Keratinocyte (primary cell): Measurements from ENCODE around the gene SIGLEC5. TPM values are rescaled to one million over a fixed set of nuclear protein-coding genes. Genes with fewer than 3 reads are reported as not detected.

Experiments
- DNase-seq: peaks from one replicate; pipeline ENCODE4 v3.0.0-alpha.2; 2011; ENCODE audit warnings: low read depth, missing footprints, low spot score
- FAIRE-seq: peaks from 2 replicates; lab custom pipeline; 2011; peaks lifted over from hg19 to GRCh38; lab: Jason Lieb, UNC
- H2AFZ ChIP-seq: 2 replicates; pipeline ENCODE4 v1.6.0; 2012; ENCODE audit warnings: low read length, control low read depth, inconsistent platforms; ENCODE audit not compliant: control insufficient read depth
- H3K27ac ChIP-seq: 2 replicates; pipeline ENCODE4 v1.5.1; 2011; ENCODE audit warnings: low read length; ENCODE audit not compliant: control insufficient read depth, insufficient read depth
- H3K27me3 ChIP-seq: 3 replicates; pipeline ENCODE4 v1.6.0; 2011; ENCODE audit warnings: low read length; ENCODE audit not compliant: control insufficient read depth, insufficient read depth; ENCODE audit errors: extremely low read depth
- H3K36me3 ChIP-seq, 2 experiments: 2 replicates in 1 of 2; 3 replicates in 1 of 2; pipeline ENCODE4 v1.5.1; 2011; ENCODE audit warnings: low read length in 2 of 2, mild to moderate bottlenecking in 1 of 2; ENCODE audit not compliant: control insufficient read depth in 2 of 2, insufficient read depth in 2 of 2; ENCODE audit errors: extremely low read depth in 1 of 2
- H3K4me1 ChIP-seq: 3 replicates; pipeline ENCODE4 v1.5.1; 2011; ENCODE audit warnings: low read length; ENCODE audit not compliant: control insufficient read depth, insufficient read depth; ENCODE audit errors: extremely low read depth
- H3K4me2 ChIP-seq: 3 replicates; pipeline ENCODE4 v1.6.0; 2011; ENCODE audit warnings: low read depth, low read length; ENCODE audit not compliant: control insufficient read depth, insufficient read depth; ENCODE audit errors: extremely low read depth
- H3K4me3 ChIP-seq, 3 experiments: fragments of 200-600 bp in 1 of 3; sonication (generic) in 1 of 3; 2 replicates in 2 of 3; 3 replicates in 1 of 3; pipeline ENCODE4 v1.5.1; 2011 to 2016; ENCODE audit warnings: low read length in 3 of 3, mild to moderate bottlenecking in 3 of 3, control low read depth in 2 of 3, inconsistent platforms in 1 of 3, low read depth in 1 of 3, mixed read lengths in 1 of 3, mixed run types in 1 of 3, moderate library complexity in 1 of 3; ENCODE audit not compliant: control insufficient read depth in 2 of 3, insufficient read depth in 2 of 3; ENCODE audit errors: extremely low read depth in 1 of 3
- H3K79me2 ChIP-seq: 2 replicates; pipeline ENCODE4 v1.6.0; 2012; ENCODE audit warnings: low read length; ENCODE audit not compliant: control insufficient read depth, insufficient read depth
- H3K9ac ChIP-seq: 3 replicates; pipeline ENCODE4 v1.6.0; 2011; ENCODE audit warnings: low read length; ENCODE audit not compliant: control insufficient read depth, insufficient read depth; ENCODE audit errors: extremely low read depth
- H3K9me1 ChIP-seq: 3 replicates; pipeline ENCODE4 v1.6.0; 2011; ENCODE audit warnings: low read length; ENCODE audit not compliant: control insufficient read depth, insufficient read depth; ENCODE audit errors: extremely low read depth
- H3K9me3 ChIP-seq: 2 replicates; pipeline ENCODE4 v1.5.1; 2012; ENCODE audit warnings: low read depth, low read length; ENCODE audit not compliant: control insufficient read depth
- H4K20me1 ChIP-seq: 3 replicates; pipeline ENCODE4 v1.6.0; 2011; ENCODE audit warnings: low read length; ENCODE audit not compliant: control insufficient read depth, insufficient read depth; ENCODE audit errors: extremely low read depth
- CTCF ChIP-seq, 3 experiments: IDR thresholded peaks in 1 of 3; conservative IDR thresholded peaks in 1 of 3; optimal IDR thresholded peaks in 1 of 3; 2 replicates in 2 of 3; 3 replicates in 1 of 3; pipeline versions ENCODE3 to v1.5.1; 2011; ENCODE audit warnings: low read length in 3 of 3, mild to moderate bottlenecking in 3 of 3, moderate library complexity in 2 of 3, control low read depth in 1 of 3, inconsistent platforms in 1 of 3; ENCODE audit not compliant: insufficient read depth in 2 of 3; ENCODE audit errors: extremely low read depth in 1 of 3
- EZH2 ChIP-seq: IDR thresholded peaks from one replicate; pipeline ENCODE4 v1.6.1; 2012; ENCODE audit warnings: inconsistent platforms, mild to moderate bottlenecking, low read length, moderate library complexity
- dilution Hi-C: fragments of 300-500 bp; cut with MboI; formaldehyde crosslinking; loops from one replicate; pipeline ENCODE4 v1.7.0; 2020; ENCODE audit warnings: low sequenced_read_pairs; ENCODE audit not compliant: extremely low pct_ligation_motif_present
- polyA plus RNA-seq, 5 experiments: library from polyadenylated mRNA; depleted of rRNA in 3 of 5; stranded (reverse) in 3 of 5; stranded (forward) in 1 of 5; unstranded in 1 of 5; fragments of >200 nt; gene quantifications; 1 replicate in 1 of 5; 2 replicates in 3 of 5; 3 replicates in 1 of 5; pipeline versions ENCODE4 v1.2.1 to v1.2.3, GENCODE V29; 2011 to 2012; ENCODE audit warnings: missing spikeins in 2 of 5, low read depth in 1 of 5, low replicate concordance in 1 of 5

SIGLEC5 gene
- polyA plus RNA-seq, 1 donor (not counting 4 experiments of a cell fraction or from before 2014, with no cell fraction given) = not detected

DNA sequence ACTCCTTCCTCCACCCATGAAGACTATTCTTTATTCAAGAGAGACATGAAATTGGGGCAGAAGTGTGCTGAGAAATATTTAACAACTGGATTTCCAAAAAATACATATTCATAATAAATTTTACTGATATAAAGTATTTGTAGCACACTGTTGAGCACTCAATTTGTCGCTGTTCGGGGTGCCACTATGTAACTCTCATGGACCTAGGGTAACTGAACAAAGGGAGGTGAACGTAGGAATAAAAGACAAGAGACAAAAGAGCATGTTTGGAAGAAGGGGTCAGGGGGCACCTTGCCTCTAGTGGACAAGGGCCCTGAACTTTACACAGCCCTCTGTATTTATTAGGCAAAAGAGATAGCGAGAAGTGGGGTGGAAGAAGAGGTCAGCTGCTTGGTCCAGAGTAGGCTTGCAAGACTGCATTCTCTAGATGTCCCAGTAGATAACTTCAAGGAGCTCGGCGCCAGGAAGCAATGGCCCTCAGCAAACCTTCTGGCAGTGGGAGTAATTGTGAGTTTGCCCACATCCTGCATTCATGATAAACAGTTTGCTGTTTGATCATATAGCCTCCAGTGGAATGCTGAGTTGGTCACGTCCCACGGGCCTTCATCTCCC lies 63.6 kb downstream of the SIGLEC5 start:
- Histone ChIP-seq H2AFZ (no peak overlapping the region), H3K4me3 (no peak overlapping the region), H3K4me1 (peaks cover 1% of the 10 kb centered on the region), H3K9me3 (no peaks in the 10 kb centered on the region), H3K9me1 (no peaks in the 10 kb centered on the region), H3K4me2 (no peak overlapping the region), H3K9ac (no peak overlapping the region), H3K79me2 (peaks cover 4% of the 10 kb centered on the region), H3K27ac (no peak overlapping the region), H3K36me3 (no peaks in the 10 kb centered on the region), H4K20me1 (no peaks in the 10 kb centered on the region), H3K27me3 (no peaks in the 10 kb centered on the region)
- TF ChIP-seq EZH2 (no peak), CTCF (optimal IDR thresholded peaks at IDR 0.05 in 1 of 3, IDR thresholded peaks at IDR 0.05 in 1 of 3, conservative IDR thresholded peaks at IDR 0.05 in 1 of 3; ENCODE audit: extremely low read depth in 1 of 3, insufficient read depth in 2 of 3, low read length in 3 of 3) (no peak)
- no peak for FAIRE-seq
- DNase-seq = no peak
- dilution Hi-C loops = no loop called here

GRCh38 chr19:51565583-51565982 lies 64.6 kb downstream of the SIGLEC5 start:
- H3K27me3 ChIP-seq = no peaks in the 10 kb centered on the region
- H3K4me2 ChIP-seq = no peak overlapping the region
- H3K9me1 ChIP-seq = no peaks in the 10 kb centered on the region
- H3K9ac ChIP-seq = no peak overlapping the region
- H3K4me3 ChIP-seq = no peak overlapping the region
- no peak overlapping the region for H3K27ac ChIP-seq
- no peak overlapping the region for H2AFZ ChIP-seq
- dilution Hi-C loops = no loop called here
- H4K20me1 ChIP-seq = no peaks in the 10 kb centered on the region
- H3K9me3 ChIP-seq = no peaks in the 10 kb centered on the region
- TF ChIP-seq CTCF (optimal IDR thresholded peaks at IDR 0.05 in 1 of 3, IDR thresholded peaks at IDR 0.05 in 1 of 3, conservative IDR thresholded peaks at IDR 0.05 in 1 of 3; ENCODE audit: extremely low read depth in 1 of 3, insufficient read depth in 2 of 3, low read length in 3 of 3) = no peak
- TF ChIP-seq EZH2 = no peak
- no peak for FAIRE-seq
- no peaks in the 10 kb centered on the region for H3K79me2 ChIP-seq
- H3K36me3 ChIP-seq = no peaks in the 10 kb centered on the region
- no peak for DNase-seq
- H3K4me1 ChIP-seq = no peaks in the 10 kb centered on the region
